GM21825 (cell line): ENCODE results near the gene PDLIM1.

Source experiments
- ATAC-seq: cut with Tn5 transposase; IDR thresholded peaks from one replicate; pipeline ENCODE4 v1.9.1; 2021; ENCODE audit warnings: mild to moderate bottlenecking, moderate library complexity; ENCODE audit not compliant: unreplicated experiment

The PDLIM1 gene

GRCh38 chr10:95289003-95289920 lies 1.5 kb downstream of the PDLIM1 start:
- no peak for ATAC-seq

DNA sequence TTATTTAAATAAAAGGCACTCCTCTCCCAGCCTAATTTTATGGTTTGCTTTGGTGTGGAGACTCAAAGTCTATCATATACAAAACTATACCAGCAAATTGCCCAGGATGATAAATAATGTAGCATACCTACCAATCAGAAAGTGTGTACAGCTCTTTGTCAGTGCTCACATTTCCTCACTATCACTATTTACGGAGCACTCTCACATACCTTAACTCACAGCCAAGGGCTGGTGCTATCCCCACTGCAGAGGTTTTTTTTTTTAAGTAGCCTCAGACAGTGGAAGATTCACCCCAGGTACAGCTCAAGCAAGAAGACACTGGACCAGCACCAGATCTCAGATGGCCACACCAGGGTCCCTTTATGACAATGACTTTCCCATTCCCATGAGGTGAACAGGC lies 2.5 kb downstream of the PDLIM1 start:
- no peak for ATAC-seq

DNA sequence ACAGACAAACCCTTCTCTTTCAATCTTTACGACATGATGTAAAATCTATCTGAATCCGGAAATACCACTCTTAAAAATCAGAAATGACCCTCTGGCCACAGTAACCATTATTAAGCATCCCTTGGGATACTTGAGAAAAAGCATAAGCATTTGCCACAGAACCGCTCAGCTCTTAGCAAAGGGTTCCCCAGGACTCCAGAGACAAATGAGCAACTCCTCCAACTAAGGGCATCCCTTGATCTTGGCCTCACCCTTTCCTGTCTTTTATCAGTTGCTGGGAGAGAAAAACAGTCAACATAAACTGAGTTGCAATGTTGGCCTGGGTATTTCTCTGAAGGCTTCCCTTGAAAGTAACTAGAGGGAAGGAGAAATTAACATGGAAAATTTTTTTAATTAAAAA lies 3.5 kb downstream of the PDLIM1 start:
- ATAC-seq = no peak

DNA sequence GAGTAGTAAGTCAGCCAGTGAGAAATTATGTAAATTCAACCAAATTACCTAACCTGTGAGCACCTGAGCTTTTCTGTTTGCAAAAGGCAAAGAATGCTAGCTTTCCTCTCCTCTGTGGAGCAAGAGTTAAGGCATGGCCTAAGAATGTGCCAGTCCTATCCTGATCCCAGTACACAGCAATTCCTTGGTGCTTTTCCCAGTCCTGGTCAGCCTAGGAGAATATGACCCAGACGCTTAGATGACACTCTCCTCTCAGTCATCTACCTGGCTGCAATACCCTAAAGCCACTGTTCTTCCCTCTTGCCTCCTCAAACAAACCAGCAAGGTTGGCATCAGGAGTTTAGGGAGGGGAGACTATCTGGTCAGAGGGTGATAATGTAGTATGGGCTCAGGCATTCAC lies 4.1 kb downstream of the PDLIM1 start:
- no peak for ATAC-seq

- no peak for ATAC-seq
These were observed 5.2 kb downstream of the PDLIM1 start for GRCh38 chr10:95285556-95285955.

GRCh38 chr10:95284807-95285206 lies 6.0 kb downstream of the PDLIM1 start:
- no peak for ATAC-seq

- ATAC-seq = no peak
These were observed 8.7 kb downstream of the PDLIM1 start for GRCh38 chr10:95282107-95282506.

GRCh38 chr10:95281206-95281605 lies 9.6 kb downstream of the PDLIM1 start:
- ATAC-seq = no peak

DNA sequence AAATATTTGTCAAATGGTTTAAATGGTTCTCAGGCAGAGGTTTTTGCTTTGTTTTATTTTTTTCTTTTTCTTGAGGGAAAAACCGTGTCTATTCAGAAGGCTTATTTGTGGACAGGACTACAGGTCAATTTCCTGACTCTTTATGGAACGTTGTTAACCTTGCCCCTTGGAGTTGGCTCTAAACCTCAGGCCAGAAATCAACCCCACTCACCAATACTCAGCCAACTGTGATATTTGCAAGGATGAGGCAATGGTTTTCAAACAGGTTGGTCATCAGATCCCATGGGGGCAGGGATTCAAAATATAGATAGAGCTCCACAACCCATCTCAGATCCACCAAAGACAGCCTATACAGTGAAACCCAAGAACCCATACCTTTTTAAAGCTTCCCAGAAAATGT lies 10.2 kb downstream of the PDLIM1 start:
- ATAC-seq = no peak

DNA sequence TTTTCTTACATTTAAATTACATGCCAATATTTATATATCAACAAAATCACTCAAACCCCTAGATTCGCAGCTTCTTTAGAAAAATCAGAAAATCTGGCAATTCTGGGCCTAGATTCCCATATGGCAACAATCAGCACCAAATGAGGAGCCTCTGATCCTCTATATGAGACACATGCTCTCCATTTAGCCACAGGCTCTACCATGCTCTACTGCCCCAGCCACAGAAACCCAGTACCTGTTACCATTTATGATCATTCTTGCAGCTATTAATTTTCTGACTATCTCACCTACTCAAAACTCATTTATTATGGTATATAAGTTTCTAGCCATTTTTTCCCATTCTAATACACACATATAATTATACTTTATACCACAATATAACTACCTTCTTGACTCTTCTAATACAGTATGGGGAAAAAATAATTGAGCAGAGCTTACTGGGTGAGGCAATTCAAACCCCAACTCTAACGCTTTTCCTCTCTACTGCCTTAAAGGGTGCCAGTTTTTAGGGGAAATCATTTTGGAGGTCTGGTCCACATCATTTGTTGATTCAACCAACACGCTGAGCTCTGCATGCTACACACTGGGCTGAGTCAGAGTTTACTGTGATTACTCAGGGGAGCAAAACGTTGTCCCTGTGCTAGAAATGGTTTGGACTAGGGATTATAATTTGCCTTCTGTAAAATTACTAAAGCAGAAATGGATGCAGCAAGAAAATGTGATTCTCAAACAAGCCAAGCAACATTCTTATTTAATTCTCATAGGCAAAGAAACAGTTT lies 11.6 kb downstream of the PDLIM1 start:
- no peak for ATAC-seq

DNA sequence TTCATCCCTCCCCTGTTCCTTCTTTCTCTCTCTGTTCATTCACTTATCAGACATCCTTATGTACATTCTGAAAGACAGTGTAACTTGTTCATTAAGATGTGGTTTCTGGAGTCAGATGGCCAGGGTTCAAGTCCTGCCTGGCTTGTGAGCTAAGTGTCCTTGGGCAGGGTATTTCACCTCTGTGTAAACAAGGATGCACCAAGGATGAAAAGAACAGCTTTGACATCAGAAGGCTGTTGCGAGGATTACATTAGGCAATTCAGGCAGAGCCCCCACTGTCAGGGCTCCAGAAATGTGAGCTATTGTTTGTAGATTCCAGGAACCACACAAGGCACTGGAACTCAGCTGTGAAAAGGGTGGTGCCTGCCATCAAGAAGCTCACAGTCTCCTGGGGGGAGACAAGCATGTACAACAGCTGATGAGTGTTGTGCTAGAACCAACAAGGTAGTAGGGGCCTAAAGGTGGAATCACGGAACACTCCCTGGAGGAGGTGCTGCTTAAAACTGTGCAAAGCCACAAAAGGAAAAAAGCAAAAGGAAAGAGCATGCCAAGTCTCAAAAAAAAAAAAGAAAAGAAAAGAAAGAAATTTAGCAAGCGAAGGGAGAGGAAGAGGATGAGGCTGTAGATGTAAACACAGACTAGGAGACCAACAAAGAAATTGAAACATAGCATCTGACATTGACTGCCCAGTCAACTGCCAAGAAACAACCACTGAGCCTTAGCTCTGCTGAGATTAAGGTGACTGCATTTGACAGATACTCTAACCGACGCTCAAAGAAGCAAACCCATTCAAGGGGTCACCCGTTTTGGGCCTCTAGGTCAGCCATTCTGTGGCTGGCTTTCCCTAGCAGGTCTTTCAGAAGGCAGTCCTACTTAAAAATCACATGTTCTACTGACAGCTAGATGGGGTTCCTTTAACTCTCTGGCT lies 12.5 kb downstream of the PDLIM1 start:
- no peak for ATAC-seq

DNA sequence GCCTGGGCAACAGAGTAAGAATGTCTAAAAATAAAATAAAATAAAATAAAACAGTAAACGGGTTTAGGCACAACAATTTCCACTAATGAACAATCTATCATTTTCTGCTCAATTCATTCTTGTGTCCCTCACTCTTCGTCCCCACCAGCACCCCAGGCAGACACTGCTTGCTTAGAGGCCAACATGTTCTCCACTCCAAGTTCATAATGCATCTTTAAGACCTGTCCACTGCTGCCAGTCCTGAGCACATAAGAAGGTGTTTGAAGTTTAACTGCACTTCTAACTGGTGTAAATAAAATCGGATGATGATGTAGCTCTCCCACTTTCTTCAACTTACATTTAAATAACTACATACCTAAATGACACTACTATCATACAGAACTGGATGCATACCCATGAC lies 13.2 kb downstream of the PDLIM1 start:
- ATAC-seq = no peak

- ATAC-seq = no peak
These were observed 13.6 kb downstream of the PDLIM1 start for GRCh38 chr10:95277201-95277570.

- ATAC-seq = no peak
These were observed 14.2 kb downstream of the PDLIM1 start for GRCh38 chr10:95276367-95277200.

DNA sequence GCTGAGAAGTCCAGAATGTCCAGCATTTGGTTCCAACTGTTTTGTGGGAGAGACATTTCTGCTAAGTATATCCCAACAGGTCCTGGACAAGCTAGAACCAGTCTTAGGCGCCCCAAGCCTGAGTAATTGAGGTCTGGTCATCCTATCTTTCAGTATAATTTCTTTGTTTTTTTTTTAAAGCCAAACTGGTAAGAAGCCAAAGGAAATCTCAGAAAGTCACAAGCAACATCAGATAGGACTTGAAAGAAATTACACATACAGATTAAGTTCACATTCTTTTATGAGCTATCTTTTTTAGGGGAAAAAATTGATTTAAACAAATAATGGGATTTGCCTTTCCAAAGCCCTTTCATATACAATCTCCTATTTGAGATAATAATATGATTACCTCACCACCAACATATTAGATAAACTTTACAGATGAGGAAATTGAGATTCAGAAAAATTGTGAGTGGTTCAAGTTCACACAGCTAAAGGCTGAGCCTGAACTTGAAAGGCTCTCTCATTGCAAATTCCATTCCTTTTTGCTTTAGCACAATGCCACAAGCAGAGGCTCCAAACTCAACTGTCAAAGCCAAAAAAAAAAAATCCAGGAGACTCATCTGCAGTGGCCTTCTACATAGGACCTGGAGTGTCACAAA lies 15.0 kb downstream of the PDLIM1 start:
- no peak for ATAC-seq

GRCh38 chr10:95273393-95274312 lies 17.1 kb downstream of the PDLIM1 start:
- ATAC-seq = no peak

DNA sequence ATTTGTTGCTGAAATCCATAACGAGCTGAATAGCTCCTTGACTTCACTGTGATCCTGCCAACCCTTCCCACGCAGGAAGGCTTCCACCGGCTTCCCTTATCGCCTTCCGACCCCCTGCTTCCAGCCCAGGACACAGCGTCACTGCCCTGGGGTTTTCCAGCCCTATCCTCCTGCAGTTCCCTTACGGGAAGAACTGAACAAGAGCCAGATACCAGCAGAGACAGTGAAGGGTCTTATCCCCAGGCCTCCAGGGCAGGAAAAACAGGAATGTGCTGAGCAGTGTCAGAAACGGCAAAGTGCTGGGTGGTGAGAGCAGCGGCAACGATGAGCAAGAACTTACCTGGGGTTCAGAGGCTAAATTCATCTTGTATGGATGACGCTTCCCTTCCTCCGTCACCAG lies 22.4 kb downstream of the PDLIM1 start:
- ATAC-seq = no peak

- ATAC-seq = no peak
These were observed 23.6 kb downstream of the PDLIM1 start for GRCh38 chr10:95267251-95267650.

DNA sequence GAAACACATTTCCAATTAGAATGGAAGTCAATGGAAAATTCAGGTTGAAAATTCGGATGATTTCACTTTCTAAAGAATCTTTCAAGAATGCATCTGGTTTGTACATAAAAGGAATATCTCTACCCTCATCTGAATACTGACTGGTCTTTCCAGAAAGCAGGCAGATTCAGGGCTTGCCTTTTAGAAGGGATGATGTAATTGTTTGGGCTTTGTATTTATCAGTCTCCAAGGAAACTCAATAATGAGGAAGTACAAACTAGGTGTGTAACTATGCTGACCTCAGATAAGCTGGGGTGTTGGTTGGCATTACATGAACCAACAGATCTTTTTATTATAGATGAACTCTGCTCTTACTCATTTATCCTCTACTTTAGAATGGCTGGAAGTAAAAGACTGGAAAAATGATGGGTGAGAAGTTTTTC lies 24.1 kb downstream of the PDLIM1 start:
- ATAC-seq = peak; percentile 67
